ENCODE measurements around the gene SLC25A21. TPM values are rescaled to one million over a fixed set of nuclear protein-coding genes. Genes with fewer than 3 reads are reported as not detected.

SLC25A21 gene
- total and polyA plus RNA-seq, 2 experiments from 2014 or later, result 10.6 to 12.1 TPM

DNA sequence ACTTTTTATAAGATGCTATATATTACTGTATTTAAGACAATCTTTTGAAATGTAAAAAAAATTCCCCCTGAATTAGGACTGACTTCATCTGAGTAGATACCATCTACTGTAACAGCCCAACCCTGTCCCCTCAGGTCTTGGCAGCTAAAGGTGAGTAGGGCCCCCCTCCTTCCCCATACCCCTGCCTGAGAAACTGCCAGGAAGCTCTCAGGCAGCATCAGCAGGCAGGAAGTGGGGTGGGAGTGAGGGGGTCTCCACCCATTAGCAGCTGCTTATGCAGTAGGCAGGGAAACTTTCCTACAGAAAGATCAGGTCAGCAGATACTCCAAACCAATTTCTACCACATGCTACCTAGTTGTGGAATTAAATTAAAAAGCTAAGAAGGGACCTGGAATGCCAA is 448.2 kb downstream of the SLC25A21 start:
- peaks cover 7% of the 10 kb centered on the region; the same call in 1 of the 2 replicates for H3K4me1 ChIP-seq (ENCODE audit: insufficient read depth)
- H3K36me3 ChIP-seq (ENCODE audit: insufficient read depth), result no peaks in the 10 kb centered on the region
- H3K27me3 Mint-ChIP-seq (ENCODE audit: insufficient read depth, low read depth, poor library complexity), result peaks cover 2% of the 10 kb centered on the region
- DNase-seq (ENCODE audit: low spot score), result peak; percentile 49
- no peaks in the 10 kb centered on the region; the same call in 1 of the 2 replicates for H3K9me2 ChIP-seq (ENCODE audit: insufficient read depth)
- no peak overlapping the region for H3K4me3 ChIP-seq
- no peaks in the 10 kb centered on the region for H3K79me2 ChIP-seq (replicated peaks; ENCODE audit: insufficient read depth)
- H3K36me3 Mint-ChIP-seq (ENCODE audit: low read depth), result no peaks in the 10 kb centered on the region
- no peaks in the 10 kb centered on the region for H3K9me3 Mint-ChIP-seq
- H3F3A ChIP-seq (replicated peaks; ENCODE audit: low read depth), result no peaks in the 10 kb centered on the region
- H2AFZ ChIP-seq, result no peak overlapping the region
- H3K27ac Mint-ChIP-seq, result no peak overlapping the region
- TF ChIP-seq, protein P1, sequence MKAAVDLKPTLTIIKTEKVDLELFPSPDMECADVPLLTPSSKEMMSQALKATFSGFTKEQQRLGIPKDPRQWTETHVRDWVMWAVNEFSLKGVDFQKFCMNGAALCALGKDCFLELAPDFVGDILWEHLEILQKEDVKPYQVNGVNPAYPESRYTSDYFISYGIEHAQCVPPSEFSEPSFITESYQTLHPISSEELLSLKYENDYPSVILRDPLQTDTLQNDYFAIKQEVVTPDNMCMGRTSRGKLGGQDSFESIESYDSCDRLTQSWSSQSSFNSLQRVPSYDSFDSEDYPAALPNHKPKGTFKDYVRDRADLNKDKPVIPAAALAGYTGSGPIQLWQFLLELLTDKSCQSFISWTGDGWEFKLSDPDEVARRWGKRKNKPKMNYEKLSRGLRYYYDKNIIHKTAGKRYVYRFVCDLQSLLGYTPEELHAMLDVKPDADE (IDR thresholded peaks at IDR 0.05), result no peak
- no peak for TF ChIP-seq ZNF331 (CRISPR knock-in tag; IDR thresholded peaks at IDR 0.05; ENCODE audit: low read depth)
- TF ChIP-seq STAT1 (IDR thresholded peaks at IDR 0.05; ENCODE audit: unreplicated experiment), result no peak
- no peak for TF ChIP-seq NANOG (IDR thresholded peaks at IDR 0.05; ENCODE audit: borderline replicate concordance)
- TF ChIP-seq EZH2phosphoT487 (IDR thresholded peaks at IDR 0.05; ENCODE audit: unreplicated experiment), result no peak
- peaks cover 17% of the 10 kb centered on the region for H3K4me1 Mint-ChIP-seq
- H3K27ac ChIP-seq (ENCODE audit: low read depth), result no peak overlapping the region
- H3K4me3 Mint-ChIP-seq, result no peak overlapping the region
- 0 out of 2 replicates have a peak overlapping the region, but pooled peaks have one; percentile 7 for H3K4me2 ChIP-seq
- H3K27me3 ChIP-seq (ENCODE audit: insufficient read depth), result no peaks in the 10 kb centered on the region
- peaks cover 5% of the 10 kb centered on the region; the same call in 1 of the 2 replicates for H4K20me1 ChIP-seq (replicated peaks; ENCODE audit: insufficient read depth)
- peak; percentile 71 for ATAC-seq

- Mint-ChIP-seq H3K27me3 (ENCODE audit: insufficient read depth, low read depth, poor library complexity) (peaks cover 2% of the 10 kb centered on the region), H3K9me3 (no peaks in the 10 kb centered on the region), H3K27ac (no peak overlapping the region), H3K4me3 (no peak overlapping the region), H3K36me3 (ENCODE audit: low read depth) (no peaks in the 10 kb centered on the region), H3K4me1 (peaks cover 17% of the 10 kb centered on the region)
- ATAC-seq, result no peak
- H3F3A ChIP-seq (replicated peaks; ENCODE audit: low read depth), result no peaks in the 10 kb centered on the region
- H2AFZ ChIP-seq, result no peak overlapping the region
- no peak for DNase-seq (ENCODE audit: low spot score)
- H3K4me3 ChIP-seq, result no peak overlapping the region
- no peaks in the 10 kb centered on the region for H3K79me2 ChIP-seq (replicated peaks; ENCODE audit: insufficient read depth)
- no peaks in the 10 kb centered on the region; the same call in 1 of the 2 replicates for H3K9me2 ChIP-seq (ENCODE audit: insufficient read depth)
- no peaks in the 10 kb centered on the region for H3K27me3 ChIP-seq (ENCODE audit: insufficient read depth)
- H4K20me1 ChIP-seq (replicated peaks; ENCODE audit: insufficient read depth), result peaks cover under 1% of the 10 kb centered on the region; the same call in 1 of the 2 replicates
- no peaks in the 10 kb centered on the region for H3K36me3 ChIP-seq (ENCODE audit: insufficient read depth)
- H3K27ac ChIP-seq (ENCODE audit: low read depth), result no peak overlapping the region
- H3K4me2 ChIP-seq, result 0 out of 2 replicates have a peak overlapping the region, but pooled peaks have one; percentile 7
- peaks cover 7% of the 10 kb centered on the region; the same call in 1 of the 2 replicates for H3K4me1 ChIP-seq (ENCODE audit: insufficient read depth)
- TF ChIP-seq CREB1 (CRISPR knock-in tag; IDR thresholded peaks at IDR 0.05; ENCODE audit: low read depth) (no peak), JUNB (IDR thresholded peaks at IDR 0.05; ENCODE audit: unreplicated experiment) (no peak), ZNF331 (CRISPR knock-in tag; IDR thresholded peaks at IDR 0.05; ENCODE audit: low read depth) (no peak), STAT1 (IDR thresholded peaks at IDR 0.05; ENCODE audit: unreplicated experiment) (no peak), POLR2AphosphoS5 (IDR thresholded peaks at IDR 0.05; ENCODE audit: low read depth) (no peak), EZH2 (IDR thresholded peaks at IDR 0.05; ENCODE audit: low read depth, unreplicated experiment) (no peak)
- TF ChIP-seq, protein P2, sequence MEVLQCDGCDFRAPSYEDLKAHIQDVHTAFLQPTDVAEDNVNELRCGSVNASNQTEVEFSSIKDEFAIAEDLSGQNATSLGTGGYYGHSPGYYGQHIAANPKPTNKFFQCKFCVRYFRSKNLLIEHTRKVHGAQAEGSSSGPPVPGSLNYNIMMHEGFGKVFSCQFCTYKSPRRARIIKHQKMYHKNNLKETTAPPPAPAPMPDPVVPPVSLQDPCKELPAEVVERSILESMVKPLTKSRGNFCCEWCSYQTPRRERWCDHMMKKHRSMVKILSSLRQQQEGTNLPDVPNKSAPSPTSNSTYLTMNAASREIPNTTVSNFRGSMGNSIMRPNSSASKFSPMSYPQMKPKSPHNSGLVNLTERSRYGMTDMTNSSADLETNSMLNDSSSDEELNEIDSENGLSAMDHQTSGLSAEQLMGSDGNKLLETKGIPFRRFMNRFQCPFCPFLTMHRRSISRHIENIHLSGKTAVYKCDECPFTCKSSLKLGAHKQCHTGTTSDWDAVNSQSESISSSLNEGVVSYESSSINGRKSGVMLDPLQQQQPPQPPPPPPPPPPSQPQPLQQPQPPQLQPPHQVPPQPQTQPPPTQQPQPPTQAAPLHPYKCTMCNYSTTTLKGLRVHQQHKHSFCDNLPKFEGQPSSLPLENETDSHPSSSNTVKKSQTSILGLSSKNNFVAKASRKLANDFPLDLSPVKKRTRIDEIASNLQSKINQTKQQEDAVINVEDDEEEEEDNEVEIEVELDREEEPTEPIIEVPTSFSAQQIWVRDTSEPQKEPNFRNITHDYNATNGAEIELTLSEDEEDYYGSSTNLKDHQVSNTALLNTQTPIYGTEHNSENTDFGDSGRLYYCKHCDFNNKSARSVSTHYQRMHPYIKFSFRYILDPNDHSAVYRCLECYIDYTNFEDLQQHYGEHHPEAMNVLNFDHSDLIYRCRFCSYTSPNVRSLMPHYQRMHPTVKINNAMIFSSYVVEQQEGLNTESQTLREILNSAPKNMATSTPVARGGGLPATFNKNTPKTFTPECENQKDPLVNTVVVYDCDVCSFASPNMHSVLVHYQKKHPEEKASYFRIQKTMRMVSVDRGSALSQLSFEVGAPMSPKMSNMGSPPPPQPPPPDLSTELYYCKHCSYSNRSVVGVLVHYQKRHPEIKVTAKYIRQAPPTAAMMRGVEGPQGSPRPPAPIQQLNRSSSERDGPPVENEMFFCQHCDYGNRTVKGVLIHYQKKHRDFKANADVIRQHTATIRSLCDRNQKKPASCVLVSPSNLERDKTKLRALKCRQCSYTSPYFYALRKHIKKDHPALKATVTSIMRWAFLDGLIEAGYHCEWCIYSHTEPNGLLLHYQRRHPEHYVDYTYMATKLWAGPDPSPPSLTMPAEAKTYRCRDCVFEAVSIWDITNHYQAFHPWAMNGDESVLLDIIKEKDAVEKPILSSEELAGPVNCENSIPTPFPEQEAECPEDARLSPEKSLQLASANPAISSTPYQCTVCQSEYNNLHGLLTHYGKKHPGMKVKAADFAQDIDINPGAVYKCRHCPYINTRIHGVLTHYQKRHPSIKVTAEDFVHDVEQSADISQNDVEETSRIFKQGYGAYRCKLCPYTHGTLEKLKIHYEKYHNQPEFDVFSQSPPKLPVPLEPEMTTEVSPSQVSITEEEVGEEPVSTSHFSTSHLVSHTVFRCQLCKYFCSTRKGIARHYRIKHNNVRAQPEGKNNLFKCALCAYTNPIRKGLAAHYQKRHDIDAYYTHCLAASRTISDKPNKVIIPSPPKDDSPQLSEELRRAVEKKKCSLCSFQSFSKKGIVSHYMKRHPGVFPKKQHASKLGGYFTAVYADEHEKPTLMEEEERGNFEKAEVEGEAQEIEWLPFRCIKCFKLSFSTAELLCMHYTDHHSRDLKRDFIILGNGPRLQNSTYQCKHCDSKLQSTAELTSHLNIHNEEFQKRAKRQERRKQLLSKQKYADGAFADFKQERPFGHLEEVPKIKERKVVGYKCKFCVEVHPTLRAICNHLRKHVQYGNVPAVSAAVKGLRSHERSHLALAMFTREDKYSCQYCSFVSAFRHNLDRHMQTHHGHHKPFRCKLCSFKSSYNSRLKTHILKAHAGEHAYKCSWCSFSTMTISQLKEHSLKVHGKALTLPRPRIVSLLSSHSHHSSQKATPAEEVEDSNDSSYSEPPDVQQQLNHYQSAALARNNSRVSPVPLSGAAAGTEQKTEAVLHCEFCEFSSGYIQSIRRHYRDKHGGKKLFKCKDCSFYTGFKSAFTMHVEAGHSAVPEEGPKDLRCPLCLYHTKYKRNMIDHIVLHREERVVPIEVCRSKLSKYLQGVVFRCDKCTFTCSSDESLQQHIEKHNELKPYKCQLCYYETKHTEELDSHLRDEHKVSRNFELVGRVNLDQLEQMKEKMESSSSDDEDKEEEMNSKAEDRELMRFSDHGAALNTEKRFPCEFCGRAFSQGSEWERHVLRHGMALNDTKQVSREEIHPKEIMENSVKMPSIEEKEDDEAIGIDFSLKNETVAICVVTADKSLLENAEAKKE (CRISPR knock-in tag; IDR thresholded peaks at IDR 0.05), result no peak
- TF ChIP-seq, protein P3, sequence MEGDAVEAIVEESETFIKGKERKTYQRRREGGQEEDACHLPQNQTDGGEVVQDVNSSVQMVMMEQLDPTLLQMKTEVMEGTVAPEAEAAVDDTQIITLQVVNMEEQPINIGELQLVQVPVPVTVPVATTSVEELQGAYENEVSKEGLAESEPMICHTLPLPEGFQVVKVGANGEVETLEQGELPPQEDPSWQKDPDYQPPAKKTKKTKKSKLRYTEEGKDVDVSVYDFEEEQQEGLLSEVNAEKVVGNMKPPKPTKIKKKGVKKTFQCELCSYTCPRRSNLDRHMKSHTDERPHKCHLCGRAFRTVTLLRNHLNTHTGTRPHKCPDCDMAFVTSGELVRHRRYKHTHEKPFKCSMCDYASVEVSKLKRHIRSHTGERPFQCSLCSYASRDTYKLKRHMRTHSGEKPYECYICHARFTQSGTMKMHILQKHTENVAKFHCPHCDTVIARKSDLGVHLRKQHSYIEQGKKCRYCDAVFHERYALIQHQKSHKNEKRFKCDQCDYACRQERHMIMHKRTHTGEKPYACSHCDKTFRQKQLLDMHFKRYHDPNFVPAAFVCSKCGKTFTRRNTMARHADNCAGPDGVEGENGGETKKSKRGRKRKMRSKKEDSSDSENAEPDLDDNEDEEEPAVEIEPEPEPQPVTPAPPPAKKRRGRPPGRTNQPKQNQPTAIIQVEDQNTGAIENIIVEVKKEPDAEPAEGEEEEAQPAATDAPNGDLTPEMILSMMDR (conservative IDR thresholded peaks at IDR 0.05; ENCODE audit: low read depth in 2 of 2), result no peak
- TF ChIP-seq, protein P1 (IDR thresholded peaks at IDR 0.05), result no peak
Measured at GRCh38 chr14:36723530-36723929, 448.9 kb downstream of the SLC25A21 start.

Measured in GM23338 (cell line).